Measurements from ENCODE around the gene ZNF81.

Gene ZNF81

GRCh38 chrX:47807548-47807947 lies 29.2 kb upstream of the ZNF81 start:
- no peak for TF ChIP-seq CTCF (IDR thresholded peaks at IDR 0.05; ENCODE audit: insufficient read depth, missing control alignments)
- FAIRE-seq = no peak
- DNase-seq (ENCODE audit: insufficient read length, low spot score) = no peak

GRCh38 chrX:47808904-47809788 lies 27.6 kb upstream of the ZNF81 start:
- FAIRE-seq (no peak), DNase-seq (ENCODE audit: insufficient read length, low spot score) (no peak)
- TF ChIP-seq CTCF (IDR thresholded peaks at IDR 0.05; ENCODE audit: insufficient read depth, missing control alignments) = no peak

- no peak for DNase-seq (ENCODE audit: insufficient read length, low spot score)
- no peak for TF ChIP-seq CTCF (IDR thresholded peaks at IDR 0.05; ENCODE audit: insufficient read depth, missing control alignments)
- no peak for FAIRE-seq
These were observed 21.9 kb upstream of the ZNF81 start for GRCh38 chrX:47814851-47815250.

GRCh38 chrX:47815901-47816845 lies 20.5 kb upstream of the ZNF81 start:
- TF ChIP-seq CTCF (IDR thresholded peaks at IDR 0.05; ENCODE audit: insufficient read depth, missing control alignments) = no peak
- DNase-seq (ENCODE audit: insufficient read length, low spot score) (no peak), FAIRE-seq (no peak)

- TF ChIP-seq CTCF (IDR thresholded peaks at IDR 0.05; ENCODE audit: insufficient read depth, missing control alignments) = no peak
- no peak for DNase-seq (ENCODE audit: insufficient read length, low spot score)
- FAIRE-seq = no peak
These were observed 19.3 kb upstream of the ZNF81 start for GRCh38 chrX:47817421-47817820.

GRCh38 chrX:47817897-47818296 lies 18.8 kb upstream of the ZNF81 start:
- no peak for TF ChIP-seq CTCF (IDR thresholded peaks at IDR 0.05; ENCODE audit: insufficient read depth, missing control alignments)
- DNase-seq (ENCODE audit: insufficient read length, low spot score) (no peak), FAIRE-seq (no peak)
